ENCODE measurements around the gene TIMM21. TPM values are rescaled to one million over a fixed set of nuclear protein-coding genes. Genes with fewer than 3 reads are reported as not detected.

Gene TIMM21
- total and polyA plus RNA-seq, 4 donors, result 22.0 to 39.2 (median 30.0) TPM

DNA sequence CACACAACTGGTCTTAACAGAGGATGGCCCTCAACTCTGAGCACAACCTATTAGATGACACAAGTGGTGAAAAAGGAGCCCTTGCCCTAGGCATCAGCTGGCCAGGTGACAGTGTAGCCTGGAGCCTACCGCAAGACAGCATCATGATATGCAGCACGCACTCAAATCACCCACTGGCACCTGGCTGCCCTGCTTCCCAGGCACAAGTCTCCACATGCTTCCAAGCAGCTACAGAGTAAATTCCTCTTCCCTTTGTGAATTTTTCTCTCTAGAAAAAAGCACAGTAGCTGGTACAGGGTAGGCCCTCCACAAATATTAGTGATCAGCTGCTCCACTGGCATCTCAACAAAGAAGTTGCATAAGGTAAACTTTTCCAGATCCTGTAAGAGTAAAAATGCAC, 6.7 kb upstream of the TIMM21 start:
- Histone ChIP-seq H3K4me3 (ENCODE audit: low read depth in 1 of 3, low read length in 3 of 3) (no peak overlapping the region), H3K9me3 (ENCODE audit: control insufficient read depth in 4 of 4, low read length in 3 of 4) (no peaks in the 10 kb centered on the region), H3K27ac (ENCODE audit: low read depth in 1 of 2, low read length in 2 of 2) (no peak overlapping the region), H3K4me1 (ENCODE audit: control insufficient read depth in 4 of 4, insufficient read depth in 4 of 4, low read length in 3 of 4) (no peaks in the 10 kb centered on the region), H3K27me3 (ENCODE audit: control insufficient read depth in 4 of 4, insufficient read depth in 4 of 4, low read length in 3 of 4) (no peaks in the 10 kb centered on the region), H3K36me3 (ENCODE audit: control insufficient read depth in 4 of 4, insufficient read depth in 3 of 4, low read depth in 1 of 4, low read length in 3 of 4) (no peaks in the 10 kb centered on the region), H3K9ac (ENCODE audit: low read depth in 1 of 2, low read length in 2 of 2) (no peak overlapping the region)
- 92% methylated on average over 2 of the region's 2 CpGs for WGBS
- no peak for TF ChIP-seq EGR1 (IDR thresholded peaks at IDR 0.05; ENCODE audit: low read depth in 2 of 2)
- TF ChIP-seq SP1 (IDR thresholded peaks at IDR 0.05), result no peak
- TF ChIP-seq TAF1 (conservative IDR thresholded peaks at IDR 0.05), result no peak
- TF ChIP-seq, protein P1, sequence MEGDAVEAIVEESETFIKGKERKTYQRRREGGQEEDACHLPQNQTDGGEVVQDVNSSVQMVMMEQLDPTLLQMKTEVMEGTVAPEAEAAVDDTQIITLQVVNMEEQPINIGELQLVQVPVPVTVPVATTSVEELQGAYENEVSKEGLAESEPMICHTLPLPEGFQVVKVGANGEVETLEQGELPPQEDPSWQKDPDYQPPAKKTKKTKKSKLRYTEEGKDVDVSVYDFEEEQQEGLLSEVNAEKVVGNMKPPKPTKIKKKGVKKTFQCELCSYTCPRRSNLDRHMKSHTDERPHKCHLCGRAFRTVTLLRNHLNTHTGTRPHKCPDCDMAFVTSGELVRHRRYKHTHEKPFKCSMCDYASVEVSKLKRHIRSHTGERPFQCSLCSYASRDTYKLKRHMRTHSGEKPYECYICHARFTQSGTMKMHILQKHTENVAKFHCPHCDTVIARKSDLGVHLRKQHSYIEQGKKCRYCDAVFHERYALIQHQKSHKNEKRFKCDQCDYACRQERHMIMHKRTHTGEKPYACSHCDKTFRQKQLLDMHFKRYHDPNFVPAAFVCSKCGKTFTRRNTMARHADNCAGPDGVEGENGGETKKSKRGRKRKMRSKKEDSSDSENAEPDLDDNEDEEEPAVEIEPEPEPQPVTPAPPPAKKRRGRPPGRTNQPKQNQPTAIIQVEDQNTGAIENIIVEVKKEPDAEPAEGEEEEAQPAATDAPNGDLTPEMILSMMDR (IDR thresholded peaks at IDR 0.05; ENCODE audit: low read depth, low read length, missing input control), result no peak
- TF ChIP-seq FOXA1 (IDR thresholded peaks at IDR 0.05), result no peak
- TF ChIP-seq, protein P2, sequence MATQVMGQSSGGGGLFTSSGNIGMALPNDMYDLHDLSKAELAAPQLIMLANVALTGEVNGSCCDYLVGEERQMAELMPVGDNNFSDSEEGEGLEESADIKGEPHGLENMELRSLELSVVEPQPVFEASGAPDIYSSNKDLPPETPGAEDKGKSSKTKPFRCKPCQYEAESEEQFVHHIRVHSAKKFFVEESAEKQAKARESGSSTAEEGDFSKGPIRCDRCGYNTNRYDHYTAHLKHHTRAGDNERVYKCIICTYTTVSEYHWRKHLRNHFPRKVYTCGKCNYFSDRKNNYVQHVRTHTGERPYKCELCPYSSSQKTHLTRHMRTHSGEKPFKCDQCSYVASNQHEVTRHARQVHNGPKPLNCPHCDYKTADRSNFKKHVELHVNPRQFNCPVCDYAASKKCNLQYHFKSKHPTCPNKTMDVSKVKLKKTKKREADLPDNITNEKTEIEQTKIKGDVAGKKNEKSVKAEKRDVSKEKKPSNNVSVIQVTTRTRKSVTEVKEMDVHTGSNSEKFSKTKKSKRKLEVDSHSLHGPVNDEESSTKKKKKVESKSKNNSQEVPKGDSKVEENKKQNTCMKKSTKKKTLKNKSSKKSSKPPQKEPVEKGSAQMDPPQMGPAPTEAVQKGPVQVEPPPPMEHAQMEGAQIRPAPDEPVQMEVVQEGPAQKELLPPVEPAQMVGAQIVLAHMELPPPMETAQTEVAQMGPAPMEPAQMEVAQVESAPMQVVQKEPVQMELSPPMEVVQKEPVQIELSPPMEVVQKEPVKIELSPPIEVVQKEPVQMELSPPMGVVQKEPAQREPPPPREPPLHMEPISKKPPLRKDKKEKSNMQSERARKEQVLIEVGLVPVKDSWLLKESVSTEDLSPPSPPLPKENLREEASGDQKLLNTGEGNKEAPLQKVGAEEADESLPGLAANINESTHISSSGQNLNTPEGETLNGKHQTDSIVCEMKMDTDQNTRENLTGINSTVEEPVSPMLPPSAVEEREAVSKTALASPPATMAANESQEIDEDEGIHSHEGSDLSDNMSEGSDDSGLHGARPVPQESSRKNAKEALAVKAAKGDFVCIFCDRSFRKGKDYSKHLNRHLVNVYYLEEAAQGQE (IDR thresholded peaks at IDR 0.05), result no peak
- no peak for TF ChIP-seq RAD21 (IDR thresholded peaks at IDR 0.05)
- TF ChIP-seq NR2F2 (IDR thresholded peaks at IDR 0.05), result no peak
- TF ChIP-seq HNF4G (IDR thresholded peaks at IDR 0.05), result no peak
- TF ChIP-seq YY1 (IDR thresholded peaks at IDR 0.05), result no peak
- TF ChIP-seq RXRA (IDR thresholded peaks at IDR 0.05), result no peak
- TF ChIP-seq GABPA (IDR thresholded peaks at IDR 0.05 in 1 of 2, conservative IDR thresholded peaks at IDR 0.05 in 1 of 2), result no peak
- TF ChIP-seq, protein P3, sequence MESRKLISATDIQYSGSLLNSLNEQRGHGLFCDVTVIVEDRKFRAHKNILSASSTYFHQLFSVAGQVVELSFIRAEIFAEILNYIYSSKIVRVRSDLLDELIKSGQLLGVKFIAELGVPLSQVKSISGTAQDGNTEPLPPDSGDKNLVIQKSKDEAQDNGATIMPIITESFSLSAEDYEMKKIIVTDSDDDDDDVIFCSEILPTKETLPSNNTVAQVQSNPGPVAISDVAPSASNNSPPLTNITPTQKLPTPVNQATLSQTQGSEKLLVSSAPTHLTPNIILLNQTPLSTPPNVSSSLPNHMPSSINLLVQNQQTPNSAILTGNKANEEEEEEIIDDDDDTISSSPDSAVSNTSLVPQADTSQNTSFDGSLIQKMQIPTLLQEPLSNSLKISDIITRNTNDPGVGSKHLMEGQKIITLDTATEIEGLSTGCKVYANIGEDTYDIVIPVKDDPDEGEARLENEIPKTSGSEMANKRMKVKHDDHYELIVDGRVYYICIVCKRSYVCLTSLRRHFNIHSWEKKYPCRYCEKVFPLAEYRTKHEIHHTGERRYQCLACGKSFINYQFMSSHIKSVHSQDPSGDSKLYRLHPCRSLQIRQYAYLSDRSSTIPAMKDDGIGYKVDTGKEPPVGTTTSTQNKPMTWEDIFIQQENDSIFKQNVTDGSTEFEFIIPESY (IDR thresholded peaks at IDR 0.05), result no peak
- TF ChIP-seq FOXA2 (IDR thresholded peaks at IDR 0.05), result no peak
- no peak for TF ChIP-seq HNF4A (conservative IDR thresholded peaks at IDR 0.05)
- TF ChIP-seq JUND (IDR thresholded peaks at IDR 0.05), result no peak
- DNase-seq (ENCODE audit: low spot score), result no peak

GRCh38 chr18:74142252-74142651, 6.1 kb upstream of the TIMM21 start:
- TF ChIP-seq GABPA (IDR thresholded peaks at IDR 0.05 in 1 of 2, conservative IDR thresholded peaks at IDR 0.05 in 1 of 2), result no peak
- no peak for TF ChIP-seq YY1 (IDR thresholded peaks at IDR 0.05)
- TF ChIP-seq TAF1 (conservative IDR thresholded peaks at IDR 0.05), result no peak
- TF ChIP-seq FOXA1 (IDR thresholded peaks at IDR 0.05), result no peak
- no peak for TF ChIP-seq NR2F2 (IDR thresholded peaks at IDR 0.05)
- TF ChIP-seq, protein P4, sequence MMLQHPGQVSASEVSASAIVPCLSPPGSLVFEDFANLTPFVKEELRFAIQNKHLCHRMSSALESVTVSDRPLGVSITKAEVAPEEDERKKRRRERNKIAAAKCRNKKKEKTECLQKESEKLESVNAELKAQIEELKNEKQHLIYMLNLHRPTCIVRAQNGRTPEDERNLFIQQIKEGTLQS (IDR thresholded peaks at IDR 0.05), result no peak
- TF ChIP-seq, protein P1 (IDR thresholded peaks at IDR 0.05; ENCODE audit: low read depth, low read length, missing input control), result no peak
- TF ChIP-seq, protein P3 (IDR thresholded peaks at IDR 0.05), result no peak
- TF ChIP-seq EGR1 (IDR thresholded peaks at IDR 0.05; ENCODE audit: low read depth in 2 of 2), result no peak
- TF ChIP-seq SP1 (IDR thresholded peaks at IDR 0.05), result no peak
- no peak for TF ChIP-seq FOXA2 (IDR thresholded peaks at IDR 0.05)
- no peak for TF ChIP-seq RXRA (IDR thresholded peaks at IDR 0.05)
- no peak for TF ChIP-seq HNF4G (IDR thresholded peaks at IDR 0.05)
- TF ChIP-seq MAX (IDR thresholded peaks at IDR 0.05), result no peak
- no peak for TF ChIP-seq RAD21 (IDR thresholded peaks at IDR 0.05)
- TF ChIP-seq JUND (IDR thresholded peaks at IDR 0.05), result no peak
- Histone ChIP-seq H3K27me3 (ENCODE audit: control insufficient read depth in 4 of 4, insufficient read depth in 4 of 4, low read length in 3 of 4) (no peaks in the 10 kb centered on the region), H3K27ac (ENCODE audit: low read depth in 1 of 2, low read length in 2 of 2) (no peak overlapping the region), H3K9me3 (ENCODE audit: control insufficient read depth in 4 of 4, low read length in 3 of 4) (no peaks in the 10 kb centered on the region), H3K9ac (ENCODE audit: low read depth in 1 of 2, low read length in 2 of 2) (no peak overlapping the region), H3K4me1 (ENCODE audit: control insufficient read depth in 4 of 4, insufficient read depth in 4 of 4, low read length in 3 of 4) (peaks cover 0 to 5% (median 4%) of the 10 kb centered on the region in 4 donors), H3K4me3 (ENCODE audit: low read depth in 1 of 3, low read length in 3 of 3) (no peak overlapping the region), H3K36me3 (ENCODE audit: control insufficient read depth in 4 of 4, insufficient read depth in 3 of 4, low read depth in 1 of 4, low read length in 3 of 4) (no peaks in the 10 kb centered on the region)
- DNase-seq (ENCODE audit: low spot score), result no peak
- 73% methylated on average over 2 of the region's 2 CpGs for WGBS
